Mesothelial cell of epicardium (in vitro differentiated cells): Measurements from ENCODE around the gene CCNT2. TPM values are rescaled to one million over a fixed set of nuclear protein-coding genes. Genes with fewer than 3 reads are reported as not detected.
"Not testable (repeated sequence)": the region's sequence is repeated elsewhere in the genome, so short reads cannot be mapped to it uniquely, and the experiment has no call there.

Experiments
- DNase-seq, 2 experiments: peaks; one replicate each; pipeline ENCODE4 v3.0.0; 2021; ENCODE audit warnings: low spot score in 2 of 2; ENCODE audit not compliant: unreplicated experiment in 2 of 2
- H3K27ac Mint-ChIP-seq: 2 replicates; pipeline ENCODE4 v1.8.0; 2021; ENCODE audit warnings: mixed read lengths
- H3K27me3 Mint-ChIP-seq: 2 replicates; pipeline ENCODE4 v1.8.0; 2021; ENCODE audit warnings: low read depth, mixed read lengths
- H3K36me3 Mint-ChIP-seq: 2 replicates; pipeline ENCODE4 v1.8.0; 2021; ENCODE audit warnings: mixed read lengths
- H3K4me1 Mint-ChIP-seq: 2 replicates; pipeline ENCODE4 v1.8.0; 2021; ENCODE audit warnings: mixed read lengths
- H3K4me3 Mint-ChIP-seq: 2 replicates; pipeline ENCODE4 v1.8.0; 2021; ENCODE audit warnings: mild to moderate bottlenecking, moderate library complexity, mixed read lengths
- H3K9me3 Mint-ChIP-seq: 2 replicates; pipeline ENCODE4 v1.8.0; 2021; ENCODE audit warnings: mixed read lengths
- total RNA-seq: library from RNA; stranded (reverse); gene quantifications from 3 replicates; pipeline ENCODE4 v1.2.1, GENCODE V29; 2021
- TF ChIP-seq, protein P1 (sequence below): fragments of 200-600 bp; sonication (generic); IDR thresholded peaks from one replicate; pipeline ENCODE4 v1.5.0; 2021; ENCODE audit warnings: antibody characterized with exemption; ENCODE audit not compliant: unreplicated experiment

The CCNT2 gene
- total RNA-seq, 1 donor from 2014 or later: 70.5 TPM

DNA sequence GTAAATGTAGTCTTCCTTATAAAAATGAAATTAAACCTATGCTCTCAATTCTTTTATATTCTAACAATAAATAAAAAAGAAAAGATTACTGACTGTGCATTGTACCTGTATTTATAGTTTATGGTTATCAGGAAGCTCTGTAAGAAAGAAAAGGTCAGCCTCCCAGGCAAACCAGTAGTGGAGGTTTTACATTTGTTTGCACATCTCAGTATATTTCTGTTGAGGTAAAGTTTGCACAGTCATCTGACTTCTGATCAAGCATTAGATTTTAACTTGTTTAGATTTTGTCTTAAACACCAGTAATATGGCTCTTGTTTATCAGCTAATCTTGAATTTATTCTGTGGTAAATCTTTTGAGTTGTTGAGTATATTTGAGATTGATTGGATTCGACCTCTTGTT is 37.1 kb downstream of the CCNT2 start:
- H3K4me3 Mint-ChIP-seq: no peak overlapping the region
- H3K9me3 Mint-ChIP-seq: no peaks in the 10 kb centered on the region
- no peak overlapping the region for H3K27ac Mint-ChIP-seq
- H3K27me3 Mint-ChIP-seq: no peaks in the 10 kb centered on the region
- peaks cover 26% of the 10 kb centered on the region for H3K36me3 Mint-ChIP-seq
- TF ChIP-seq, protein P1, sequence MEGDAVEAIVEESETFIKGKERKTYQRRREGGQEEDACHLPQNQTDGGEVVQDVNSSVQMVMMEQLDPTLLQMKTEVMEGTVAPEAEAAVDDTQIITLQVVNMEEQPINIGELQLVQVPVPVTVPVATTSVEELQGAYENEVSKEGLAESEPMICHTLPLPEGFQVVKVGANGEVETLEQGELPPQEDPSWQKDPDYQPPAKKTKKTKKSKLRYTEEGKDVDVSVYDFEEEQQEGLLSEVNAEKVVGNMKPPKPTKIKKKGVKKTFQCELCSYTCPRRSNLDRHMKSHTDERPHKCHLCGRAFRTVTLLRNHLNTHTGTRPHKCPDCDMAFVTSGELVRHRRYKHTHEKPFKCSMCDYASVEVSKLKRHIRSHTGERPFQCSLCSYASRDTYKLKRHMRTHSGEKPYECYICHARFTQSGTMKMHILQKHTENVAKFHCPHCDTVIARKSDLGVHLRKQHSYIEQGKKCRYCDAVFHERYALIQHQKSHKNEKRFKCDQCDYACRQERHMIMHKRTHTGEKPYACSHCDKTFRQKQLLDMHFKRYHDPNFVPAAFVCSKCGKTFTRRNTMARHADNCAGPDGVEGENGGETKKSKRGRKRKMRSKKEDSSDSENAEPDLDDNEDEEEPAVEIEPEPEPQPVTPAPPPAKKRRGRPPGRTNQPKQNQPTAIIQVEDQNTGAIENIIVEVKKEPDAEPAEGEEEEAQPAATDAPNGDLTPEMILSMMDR: no peak
- no peak for DNase-seq
- H3K4me1 Mint-ChIP-seq: no peaks in the 10 kb centered on the region

DNA sequence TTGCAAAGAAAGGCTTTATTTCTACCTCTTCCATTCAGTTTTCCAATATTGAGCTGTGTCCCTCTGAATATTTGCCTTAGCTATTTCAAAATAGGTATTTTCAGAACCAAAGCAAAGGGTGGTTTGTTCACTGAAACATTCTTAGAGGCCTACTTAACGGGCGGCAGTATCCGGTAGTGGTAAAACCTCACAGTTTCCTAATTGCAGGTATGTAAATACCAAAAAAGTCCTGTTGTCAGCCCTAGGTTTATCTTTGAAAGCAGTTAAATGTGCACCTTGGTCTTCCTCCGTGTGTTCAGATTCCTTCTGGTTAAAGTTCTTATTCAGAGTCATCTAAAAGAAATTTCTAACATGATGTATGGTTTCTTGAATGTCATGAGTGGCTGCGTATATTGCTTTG is 38.9 kb downstream of the CCNT2 start:
- peaks cover 19% of the 10 kb centered on the region for H3K36me3 Mint-ChIP-seq
- no peak for DNase-seq
- TF ChIP-seq, protein P1: no peak
- H3K4me1 Mint-ChIP-seq: peaks cover 6% of the 10 kb centered on the region
- no peak overlapping the region for H3K27ac Mint-ChIP-seq
- no peak overlapping the region for H3K4me3 Mint-ChIP-seq
- no peaks in the 10 kb centered on the region for H3K9me3 Mint-ChIP-seq
- H3K27me3 Mint-ChIP-seq: no peaks in the 10 kb centered on the region

DNA sequence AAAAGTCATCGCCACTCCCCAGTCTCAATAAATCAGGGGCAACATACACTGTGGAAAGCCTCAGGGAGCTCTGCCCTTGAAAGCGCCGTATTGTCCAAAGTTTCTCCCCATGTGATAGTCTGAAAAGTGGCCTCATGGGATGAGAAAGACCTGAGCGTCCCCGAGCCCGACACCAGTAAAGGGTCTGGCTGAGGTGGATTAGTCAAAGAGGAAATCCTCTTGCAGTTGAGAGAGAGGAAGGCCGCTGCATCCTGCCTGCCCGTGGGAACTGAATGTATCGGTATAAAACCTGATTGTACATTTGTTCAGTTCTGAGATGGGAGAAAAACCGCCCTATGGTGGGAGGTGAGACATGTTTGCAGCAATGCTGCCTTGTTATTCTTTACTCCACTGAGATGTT is 48.5 kb downstream of the CCNT2 start:
- H3K27ac Mint-ChIP-seq, H3K4me1 Mint-ChIP-seq, H3K4me3 Mint-ChIP-seq, H3K27me3 Mint-ChIP-seq, DNase-seq: not testable (repeated sequence)
- peaks cover 13% of the 10 kb centered on the region for H3K36me3 Mint-ChIP-seq
- H3K9me3 Mint-ChIP-seq: peaks cover 25% of the 10 kb centered on the region

DNA sequence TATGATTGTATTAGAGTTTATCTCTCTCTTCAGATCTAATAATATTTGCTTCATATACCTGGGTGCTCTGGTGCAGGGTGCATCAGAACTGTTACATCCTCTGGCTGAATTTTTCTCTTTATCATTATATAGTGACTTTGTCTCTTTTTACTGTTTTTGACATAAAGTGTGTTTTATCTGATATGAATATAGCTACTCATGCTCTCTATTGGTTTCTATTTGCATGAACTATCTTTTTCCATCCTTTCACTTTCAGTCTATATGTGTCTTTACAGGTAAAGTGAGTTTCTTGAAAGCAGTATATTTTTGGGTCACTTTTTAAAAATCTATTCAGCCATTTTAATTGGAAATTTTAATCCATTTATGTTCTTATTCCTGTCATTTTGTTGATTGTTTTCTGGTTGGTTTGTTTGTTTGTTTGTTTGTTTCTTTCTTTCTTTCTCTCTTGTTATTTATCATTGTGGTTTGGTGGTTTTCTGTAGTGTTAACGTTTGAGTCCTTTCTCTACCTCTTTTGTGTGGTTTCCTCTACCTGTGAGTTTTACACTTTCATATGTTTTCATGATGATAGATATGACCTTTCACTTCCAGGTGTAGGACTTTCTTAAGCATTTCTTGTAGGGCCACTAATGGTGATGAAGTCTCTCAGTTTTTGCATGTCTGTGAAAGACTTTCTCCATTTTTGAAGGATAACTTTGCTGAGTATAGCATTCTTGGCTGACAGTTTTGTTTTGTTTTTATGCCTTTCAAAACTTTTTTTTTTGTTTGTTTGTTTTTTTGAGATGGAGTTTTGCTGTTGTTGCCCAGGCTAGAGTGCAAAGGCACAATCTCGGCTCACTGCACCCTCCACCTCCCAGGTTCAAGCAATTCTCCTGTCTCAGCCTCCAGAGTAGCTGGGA is 54.9 kb downstream of the CCNT2 start:
- TF ChIP-seq, protein P1: no peak
- H3K36me3 Mint-ChIP-seq: peaks cover 14% of the 10 kb centered on the region

DNA sequence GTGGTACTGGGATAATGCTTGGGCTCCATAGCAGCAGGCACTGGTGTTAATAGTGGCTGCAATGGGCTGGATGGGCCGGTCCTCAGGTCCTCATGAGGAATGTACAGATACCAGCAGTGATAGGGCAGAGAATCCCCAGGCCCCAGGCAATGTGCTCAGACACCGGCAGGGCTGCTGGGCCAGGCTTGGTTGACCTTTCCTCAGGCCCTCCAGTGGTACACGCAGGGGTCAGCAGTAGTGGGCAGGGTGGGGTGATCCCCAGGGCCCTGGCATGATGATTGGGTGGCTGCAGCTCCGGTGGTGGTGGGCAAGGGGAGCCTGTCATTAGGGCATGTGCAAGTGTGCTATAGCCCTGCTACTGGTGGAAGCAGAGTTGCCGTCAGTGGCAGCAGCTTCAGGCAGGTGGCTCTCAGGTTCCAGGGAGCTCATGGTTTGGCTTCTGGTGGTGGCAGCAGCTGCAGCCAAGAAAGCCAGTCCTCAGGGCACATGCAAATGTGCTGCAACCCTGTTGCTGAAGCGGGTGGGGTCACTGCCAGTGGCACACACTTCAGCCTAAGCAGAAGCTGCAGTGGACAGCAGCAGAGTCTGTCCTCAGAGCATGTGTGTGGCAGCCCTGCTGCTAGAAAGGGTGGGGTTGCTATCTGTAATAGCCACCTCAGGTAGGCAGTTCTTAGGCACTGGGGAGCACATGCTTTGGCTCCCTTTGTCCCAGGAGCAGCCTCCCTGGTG is 56.8 kb downstream of the CCNT2 start:
- H3K27ac Mint-ChIP-seq: no peak overlapping the region
- H3K27me3 Mint-ChIP-seq: no peaks in the 10 kb centered on the region
- H3K9me3 Mint-ChIP-seq: peaks cover 37% of the 10 kb centered on the region
- peaks cover 10% of the 10 kb centered on the region for H3K36me3 Mint-ChIP-seq
- no peak for DNase-seq
- no peaks in the 10 kb centered on the region for H3K4me1 Mint-ChIP-seq
- TF ChIP-seq, protein P1: no peak
- H3K4me3 Mint-ChIP-seq: no peak overlapping the region

More for the DNA sequence above, 54.9 kb downstream of the CCNT2 start:
- no peak for DNase-seq
- Mint-ChIP-seq H3K4me1 (no peaks in the 10 kb centered on the region), H3K9me3 (peaks cover 50% of the 10 kb centered on the region), H3K27ac (no peak overlapping the region), H3K27me3 (no peaks in the 10 kb centered on the region), H3K4me3 (no peak overlapping the region)
